ENCODE data around the gene L1TD1. TPM values are rescaled to one million over a fixed set of nuclear protein-coding genes. Genes with fewer than 3 reads are reported as not detected.
"Not testable (repeated sequence)": the region's sequence is repeated elsewhere in the genome, so short reads cannot be mapped to it uniquely, and the experiment has no call there.

L1TD1 gene
- total and polyA plus RNA-seq, 7 experiments from 2014 or later: 0.11 to 0.44 TPM; not detected in 5

DNA sequence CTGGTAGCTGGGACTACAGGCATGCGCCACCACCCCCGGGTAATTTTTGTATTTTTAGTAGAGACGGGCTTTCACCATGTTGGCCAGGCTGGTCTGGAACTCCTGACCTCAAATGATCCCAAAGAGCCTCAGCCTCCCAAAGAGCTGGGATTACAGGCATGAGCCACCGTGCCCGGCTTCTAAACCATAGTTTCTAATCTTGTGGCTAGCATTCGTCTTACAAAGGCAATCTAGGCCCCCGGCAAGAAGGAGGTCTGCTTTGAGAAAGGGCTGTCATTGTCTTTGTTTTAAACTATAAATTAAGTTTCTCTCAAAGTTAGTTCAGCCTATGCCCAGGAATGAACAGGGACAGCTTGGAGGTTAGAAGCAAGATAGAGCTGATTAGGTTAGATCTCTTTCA is 10.3 kb upstream of the L1TD1 start:
- H3K27me3 ChIP-seq (ENCODE audit: control insufficient read depth in 2 of 2, insufficient read depth in 2 of 2, low read length in 2 of 2): no peaks in the 10 kb centered on the region
- H3K27me3 Mint-ChIP-seq: peaks cover 0 to 2% (median 0%) of the 10 kb centered on the region in 5 donors
- H3K4me1 Mint-ChIP-seq: no peaks in the 10 kb centered on the region
- no peaks in the 10 kb centered on the region for H3K4me1 ChIP-seq (ENCODE audit: control insufficient read depth in 2 of 2, insufficient read depth in 2 of 2, low read length in 2 of 2)
- H3K27ac Mint-ChIP-seq: no peak overlapping the region
- peaks cover 0 to 2% (median 0%) of the 10 kb centered on the region in 11 donors for H3K9me3 Mint-ChIP-seq
- no peak overlapping the region for H3K4me3 Mint-ChIP-seq
- ChIA-PET CTCF (interaction anchor here (0.9 kb wide), 1 partner anchor 60 kb away, joined by 10 read pairs; no protein-coding TSS in a partner anchor), POLR2A (interaction anchor here (1.0 kb wide), 1 partner anchor 9 kb away, joined by 3 read pairs; no protein-coding TSS in a partner anchor)
- no peak for DNase-seq
- no peak for ATAC-seq
- H3K36me3 ChIP-seq (ENCODE audit: control insufficient read depth in 2 of 3, insufficient read depth in 3 of 3, low read length in 3 of 3): no peaks in the 10 kb centered on the region
- no peak overlapping the region for H3K27ac ChIP-seq (ENCODE audit: low read depth, low read length)
- H3K9me3 ChIP-seq (ENCODE audit: control insufficient read depth in 2 of 3, low read length in 3 of 3): no peaks in the 10 kb centered on the region
- H3K4me3 ChIP-seq (ENCODE audit: low read length): no peak overlapping the region
- intact Hi-C loops (cut with micrococcal nuclease): no loop called here
- H3K36me3 Mint-ChIP-seq: no peaks in the 10 kb centered on the region

DNA sequence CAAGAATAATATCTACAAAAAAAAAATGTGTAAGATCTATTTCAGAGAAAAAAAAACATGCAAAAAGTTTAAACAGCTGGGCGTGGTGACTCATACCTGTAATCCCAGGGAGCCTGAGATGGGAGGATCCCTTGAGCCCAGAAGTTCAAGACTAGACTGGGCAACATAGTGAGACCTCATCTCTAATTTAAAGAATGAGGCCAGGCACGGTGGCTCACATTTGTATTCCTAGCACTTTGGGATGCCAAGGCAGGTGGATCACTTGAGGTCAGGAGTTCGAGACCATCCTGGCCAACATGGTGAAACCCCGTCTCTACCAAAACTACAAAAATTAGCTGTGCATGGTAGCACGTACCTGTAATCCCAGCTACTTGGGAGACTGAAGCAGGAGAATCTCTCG is 9.4 kb upstream of the L1TD1 start:
- H3K4me3 Mint-ChIP-seq; H3K27me3 Mint-ChIP-seq; H3K27ac ChIP-seq (ENCODE audit: low read depth, low read length); H3K4me1 ChIP-seq (ENCODE audit: control insufficient read depth in 2 of 2, insufficient read depth in 2 of 2, low read length in 2 of 2); H3K4me3 ChIP-seq (ENCODE audit: low read length); H3K27ac Mint-ChIP-seq; ATAC-seq; H3K9me3 ChIP-seq (ENCODE audit: control insufficient read depth in 2 of 3, low read length in 3 of 3); H3K27me3 ChIP-seq (ENCODE audit: control insufficient read depth in 2 of 2, insufficient read depth in 2 of 2, low read length in 2 of 2); H3K4me1 Mint-ChIP-seq; intact Hi-C loops (cut with micrococcal nuclease); H3K36me3 ChIP-seq (ENCODE audit: control insufficient read depth in 2 of 3, insufficient read depth in 3 of 3, low read length in 3 of 3); H3K36me3 Mint-ChIP-seq; DNase-seq; CTCF ChIA-PET; H3K9me3 Mint-ChIP-seq; POLR2A ChIA-PET: not testable (repeated sequence)

DNA sequence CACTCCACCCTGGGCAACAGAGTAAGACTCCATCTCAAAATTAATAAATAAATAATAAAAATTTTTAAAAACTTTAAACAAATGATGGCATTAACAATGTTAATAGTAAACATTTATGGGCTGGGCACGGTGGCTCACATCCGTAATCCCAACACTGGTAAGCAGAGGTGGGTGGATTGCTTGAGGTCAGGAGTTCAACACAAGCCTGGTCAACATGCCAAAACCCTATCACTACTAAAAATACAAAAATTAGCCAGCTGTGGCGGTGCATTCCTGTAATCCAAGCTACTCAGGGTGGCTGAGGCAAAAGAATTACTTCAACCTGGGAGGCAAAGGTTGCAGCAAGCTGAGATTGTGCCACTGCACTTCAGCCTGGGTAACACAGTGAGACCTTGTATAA is 9.0 kb upstream of the L1TD1 start:
- no peaks in the 10 kb centered on the region for H3K27me3 ChIP-seq (ENCODE audit: control insufficient read depth in 2 of 2, insufficient read depth in 2 of 2, low read length in 2 of 2)
- H3K4me1 ChIP-seq (ENCODE audit: control insufficient read depth in 2 of 2, insufficient read depth in 2 of 2, low read length in 2 of 2): no peaks in the 10 kb centered on the region
- Mint-ChIP-seq H3K27ac (no peak overlapping the region), H3K27me3 (peaks cover 0 to 2% (median 0%) of the 10 kb centered on the region in 5 donors), H3K36me3 (no peaks in the 10 kb centered on the region), H3K4me3 (no peak overlapping the region), H3K9me3 (peaks cover 0 to 2% (median 0%) of the 10 kb centered on the region in 11 donors), H3K4me1 (no peaks in the 10 kb centered on the region)
- H3K27ac ChIP-seq (ENCODE audit: low read depth, low read length): no peak overlapping the region
- H3K9me3 ChIP-seq (ENCODE audit: control insufficient read depth in 2 of 3, low read length in 3 of 3): no peaks in the 10 kb centered on the region
- no peak for DNase-seq
- H3K36me3 ChIP-seq (ENCODE audit: control insufficient read depth in 2 of 3, insufficient read depth in 3 of 3, low read length in 3 of 3): no peaks in the 10 kb centered on the region
- H3K4me3 ChIP-seq (ENCODE audit: low read length): no peak overlapping the region
- CTCF ChIA-PET: no interaction called here
- no peak for ATAC-seq
- intact Hi-C loops (cut with micrococcal nuclease): no loop called here
- POLR2A ChIA-PET: no interaction called here

DNA sequence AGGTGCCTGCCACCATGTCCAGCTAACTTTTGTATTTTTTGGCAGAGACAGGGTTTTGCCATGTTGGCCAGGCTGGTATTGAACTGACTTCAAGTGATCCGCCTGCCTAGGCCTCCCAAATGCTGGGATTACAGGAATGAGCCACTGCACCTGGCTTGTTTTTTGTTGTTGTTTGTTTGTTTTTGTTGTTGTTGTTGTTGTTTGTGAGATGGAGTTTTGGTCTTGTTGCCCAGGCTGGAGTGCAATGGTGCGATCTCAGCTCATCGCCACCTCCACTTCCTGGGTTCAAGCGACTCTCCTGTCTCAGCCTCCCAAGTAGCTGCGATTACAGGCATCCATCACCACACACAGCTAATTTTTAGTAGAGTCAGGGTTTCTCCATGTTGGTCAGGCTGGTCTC is 7.1 kb upstream of the L1TD1 start:
- Mint-ChIP-seq H3K27ac (no peak overlapping the region), H3K36me3 (no peaks in the 10 kb centered on the region), H3K27me3 (peaks cover 0 to 6% (median 0%) of the 10 kb centered on the region in 5 donors), H3K4me1 (no peaks in the 10 kb centered on the region), H3K4me3 (no peak overlapping the region), H3K9me3 (peaks cover 0 to 2% (median 0%) of the 10 kb centered on the region in 11 donors)
- no peak for ATAC-seq
- no peaks in the 10 kb centered on the region for H3K27me3 ChIP-seq (ENCODE audit: control insufficient read depth in 2 of 2, insufficient read depth in 2 of 2, low read length in 2 of 2)
- no peak for DNase-seq
- no peaks in the 10 kb centered on the region for H3K4me1 ChIP-seq (ENCODE audit: control insufficient read depth in 2 of 2, insufficient read depth in 2 of 2, low read length in 2 of 2)
- H3K9me3 ChIP-seq (ENCODE audit: control insufficient read depth in 2 of 3, low read length in 3 of 3): no peaks in the 10 kb centered on the region
- H3K36me3 ChIP-seq (ENCODE audit: control insufficient read depth in 2 of 3, insufficient read depth in 3 of 3, low read length in 3 of 3): no peaks in the 10 kb centered on the region
- intact Hi-C loops (cut with micrococcal nuclease): no loop called here
- CTCF ChIA-PET: interaction anchor here (0.8 kb wide), 1 partner anchor 11 kb away, joined by 3 read pairs; no protein-coding TSS in a partner anchor
- no peak overlapping the region for H3K27ac ChIP-seq (ENCODE audit: low read depth, low read length)
- no peak overlapping the region for H3K4me3 ChIP-seq (ENCODE audit: low read length)
- POLR2A ChIA-PET: no interaction called here

DNA sequence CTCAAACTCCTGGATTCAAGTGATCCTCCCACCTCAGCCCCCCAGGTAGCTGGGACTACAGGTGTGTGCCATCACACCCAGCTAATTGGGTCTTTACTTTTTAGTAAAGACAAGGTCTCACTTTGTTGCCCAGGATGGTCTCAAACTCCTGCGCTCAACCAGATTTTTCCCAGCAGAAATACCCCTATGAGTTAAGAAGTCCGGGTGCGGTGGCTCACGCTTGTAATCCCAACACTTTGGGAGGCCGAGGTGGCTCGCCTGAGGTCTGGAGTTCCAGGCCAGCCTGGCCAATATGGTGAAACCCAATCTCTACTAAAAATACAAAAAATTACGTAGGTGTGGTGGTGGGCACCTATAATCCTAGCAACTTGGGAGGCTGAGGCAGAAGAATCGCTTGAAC is 6.5 kb upstream of the L1TD1 start:
- Histone ChIP-seq H3K4me3 (ENCODE audit: low read length) (no peak overlapping the region), H3K9me3 (ENCODE audit: control insufficient read depth in 2 of 3, low read length in 3 of 3) (no peaks in the 10 kb centered on the region), H3K36me3 (ENCODE audit: control insufficient read depth in 2 of 3, insufficient read depth in 3 of 3, low read length in 3 of 3) (no peaks in the 10 kb centered on the region), H3K27me3 (ENCODE audit: control insufficient read depth in 2 of 2, insufficient read depth in 2 of 2, low read length in 2 of 2) (no peaks in the 10 kb centered on the region), H3K27ac (ENCODE audit: low read depth, low read length) (no peak overlapping the region), H3K4me1 (ENCODE audit: control insufficient read depth in 2 of 2, insufficient read depth in 2 of 2, low read length in 2 of 2) (no peaks in the 10 kb centered on the region)
- ChIA-PET CTCF (no interaction called here), POLR2A (no interaction called here)
- Mint-ChIP-seq H3K27ac (no peak overlapping the region), H3K4me3 (no peak overlapping the region), H3K9me3 (peaks cover 0 to 2% (median 0%) of the 10 kb centered on the region in 11 donors), H3K27me3 (peaks cover 0 to 6% (median 0%) of the 10 kb centered on the region in 5 donors), H3K4me1 (no peaks in the 10 kb centered on the region), H3K36me3 (no peaks in the 10 kb centered on the region)
- intact Hi-C loops (cut with micrococcal nuclease): no loop called here
- ATAC-seq (no peak), DNase-seq (no peak)

DNA sequence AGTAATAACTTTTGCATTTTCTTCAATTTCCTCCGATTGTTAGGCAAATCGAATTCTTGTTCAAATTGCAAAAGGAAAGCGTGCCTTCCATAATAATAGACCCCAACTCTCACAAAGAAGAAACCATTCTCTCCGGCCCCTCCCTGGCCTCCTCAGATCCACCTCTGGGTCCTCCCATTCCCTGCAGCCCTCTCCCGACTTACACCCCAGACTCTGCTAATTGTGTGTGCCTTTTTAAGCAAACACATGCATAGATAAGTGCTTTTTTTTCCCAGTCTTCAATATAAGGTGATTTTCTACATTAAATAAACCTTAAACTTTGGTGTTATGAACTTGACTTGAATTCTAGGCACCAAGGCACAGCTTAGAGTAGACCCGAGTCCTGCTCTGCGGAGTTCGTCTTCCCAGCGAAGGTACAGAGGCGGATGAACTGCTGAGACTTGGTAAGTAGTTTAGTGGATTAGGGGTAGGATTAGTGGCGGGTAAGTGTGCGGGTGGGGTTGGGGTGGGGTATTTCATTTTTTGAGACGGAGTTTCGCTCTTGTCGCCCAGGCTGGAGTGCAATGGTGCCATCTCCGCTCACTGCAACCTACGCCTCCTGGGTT is 1.5 kb downstream of the L1TD1 start:
- Histone ChIP-seq H3K27me3 (ENCODE audit: control insufficient read depth in 2 of 2, insufficient read depth in 2 of 2, low read length in 2 of 2) (no peaks in the 10 kb centered on the region), H3K36me3 (ENCODE audit: control insufficient read depth in 2 of 3, insufficient read depth in 3 of 3, low read length in 3 of 3) (no peaks in the 10 kb centered on the region), H3K27ac (ENCODE audit: low read depth, low read length) (no peak overlapping the region), H3K4me3 (ENCODE audit: low read length) (no peak overlapping the region), H3K9me3 (ENCODE audit: control insufficient read depth in 2 of 3, low read length in 3 of 3) (no peaks in the 10 kb centered on the region), H3K4me1 (ENCODE audit: control insufficient read depth in 2 of 2, insufficient read depth in 2 of 2, low read length in 2 of 2) (no peaks in the 10 kb centered on the region)
- peaks cover 0 to 6% (median 4%) of the 10 kb centered on the region in 5 donors for H3K36me3 Mint-ChIP-seq
- peaks cover 0 to 16% (median 8%) of the 10 kb centered on the region in 7 donors for H3K4me1 Mint-ChIP-seq
- ChIA-PET CTCF (no interaction called here), POLR2A (no interaction called here)
- no peak for DNase-seq
- H3K27ac Mint-ChIP-seq: no peak overlapping the region
- peaks cover 0 to 4% (median 0%) of the 10 kb centered on the region in 11 donors for H3K9me3 Mint-ChIP-seq
- intact Hi-C loops (cut with micrococcal nuclease): no loop called here
- no peak for ATAC-seq
- peak overlapping the region in 1 of 10 donors; percentile 56 for H3K4me3 Mint-ChIP-seq
- peaks cover 25 to 40% (median 32%) of the 10 kb centered on the region in 5 donors for H3K27me3 Mint-ChIP-seq

DNA sequence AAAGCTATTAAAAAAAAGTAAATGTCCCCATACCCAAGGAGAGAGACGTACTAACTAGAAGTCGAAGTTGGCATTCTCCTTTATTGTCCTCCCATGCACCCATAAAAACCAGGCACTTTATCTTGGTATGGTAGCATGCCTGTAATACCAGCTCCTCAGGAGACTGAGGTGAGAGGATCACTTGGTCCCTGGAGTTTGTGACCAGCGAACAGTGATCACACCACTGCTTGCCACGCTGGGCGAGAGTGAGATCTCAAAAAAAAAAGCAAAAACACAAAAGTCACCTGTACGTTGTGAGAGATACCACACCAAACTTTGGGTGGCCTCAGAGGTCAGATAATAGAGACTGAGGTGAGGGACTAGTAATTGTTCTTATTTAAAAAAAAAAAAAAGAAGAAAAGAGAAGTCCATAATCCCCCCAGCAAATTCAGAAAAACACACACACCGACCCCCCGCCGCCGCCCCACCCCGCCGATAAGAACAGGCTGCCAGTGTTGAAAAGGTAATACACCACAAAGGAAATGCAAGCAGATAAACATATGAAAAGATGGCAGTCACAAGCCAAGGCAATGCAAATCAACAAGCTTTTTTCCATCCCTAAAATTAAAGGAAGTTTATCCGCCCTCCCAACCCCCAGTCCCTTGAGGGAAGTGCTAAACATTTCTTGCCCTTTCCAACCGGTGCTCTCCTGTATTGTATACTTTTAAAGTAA is 3.6 kb downstream of the L1TD1 start:
- CTCF ChIA-PET: no interaction called here
- no peak overlapping the region for H3K4me3 Mint-ChIP-seq

More for the DNA sequence above, 3.6 kb downstream of the L1TD1 start:
- intact Hi-C loops (cut with micrococcal nuclease): no loop called here
- peaks cover 0 to 16% (median 8%) of the 10 kb centered on the region in 7 donors for H3K4me1 Mint-ChIP-seq
- DNase-seq (no peak), ATAC-seq (no peak)
- POLR2A ChIA-PET: no interaction called here
- Histone ChIP-seq H3K27me3 (ENCODE audit: control insufficient read depth in 2 of 2, insufficient read depth in 2 of 2, low read length in 2 of 2) (no peaks in the 10 kb centered on the region), H3K4me3 (ENCODE audit: low read length) (no peak overlapping the region), H3K9me3 (ENCODE audit: control insufficient read depth in 2 of 3, low read length in 3 of 3) (no peaks in the 10 kb centered on the region), H3K4me1 (ENCODE audit: control insufficient read depth in 2 of 2, insufficient read depth in 2 of 2, low read length in 2 of 2) (no peaks in the 10 kb centered on the region), H3K36me3 (ENCODE audit: control insufficient read depth in 2 of 3, insufficient read depth in 3 of 3, low read length in 3 of 3) (no peaks in the 10 kb centered on the region), H3K27ac (ENCODE audit: low read depth, low read length) (no peak overlapping the region)
- H3K27me3 Mint-ChIP-seq: peaks cover 30 to 34% (median 32%) of the 10 kb centered on the region in 5 donors
- H3K27ac Mint-ChIP-seq: no peak overlapping the region
- peaks cover 0 to 4% (median 0%) of the 10 kb centered on the region in 11 donors for H3K9me3 Mint-ChIP-seq
- H3K36me3 Mint-ChIP-seq: peaks cover 0 to 6% (median 3%) of the 10 kb centered on the region in 5 donors
